CD4-positive, alpha-beta memory T cell (primary cell): ENCODE results near the gene GARNL3. TPM values are rescaled to one million over a fixed set of nuclear protein-coding genes. Genes with fewer than 3 reads are reported as not detected.
A peak's percentile ranks its signal among the peaks of the same experiment; 100 is the strongest.

ENCODE experiments used
- CTCF ChIA-PET: fragments of 350-600 bp; sonication (Branson Sonifier 250); formaldehyde crosslinking; loops from one replicate; lab custom pipeline; 2021; ENCODE audit warnings: inconsistent platforms; ENCODE audit not compliant: partially characterized antibody; lab: Charles Lee
- POLR2A ChIA-PET: fragments of 350-600 bp; sonication (Branson Sonifier 250); formaldehyde crosslinking; loops from one replicate; lab custom pipeline; 2021; ENCODE audit not compliant: partially characterized antibody; lab: Charles Lee
- DNase-seq, 5 donors: peaks; one replicate each; pipeline versions ENCODE4 v3.0.0 to v3.0.0-alpha.2; 2020 to 2022; ENCODE audit warnings: mixed read lengths in 1 of 5
- H3K27ac ChIP-seq: one replicate; pipeline ENCODE4 v1.7.0; 2013; ENCODE audit warnings: low read depth, low read length
- H3K27me3 ChIP-seq: 2 replicates; pipeline ENCODE4 v1.7.0; 2013; ENCODE audit warnings: mild to moderate bottlenecking, low read length, moderate library complexity; ENCODE audit not compliant: insufficient read depth
- H3K36me3 ChIP-seq: 2 replicates; pipeline ENCODE4 v1.7.0; 2013; ENCODE audit warnings: mild to moderate bottlenecking, low read length, moderate library complexity; ENCODE audit not compliant: insufficient read depth
- H3K4me1 ChIP-seq: 2 replicates; pipeline ENCODE4 v1.7.0; 2013; ENCODE audit warnings: mild to moderate bottlenecking, low read length, moderate library complexity; ENCODE audit not compliant: insufficient read depth
- H3K4me3 ChIP-seq, 2 donors: one replicate each; pipeline ENCODE4 v1.7.0; 2013; ENCODE audit warnings: low read length in 2 of 2, mild to moderate bottlenecking in 1 of 2
- H3K9me3 ChIP-seq, 2 donors: one replicate each; pipeline ENCODE4 v1.7.0; 2013; ENCODE audit warnings: low read length in 2 of 2, control low read depth in 1 of 2; ENCODE audit not compliant: control insufficient read depth in 1 of 2
- H3K27ac Mint-ChIP-seq, 7 donors: one replicate each; pipeline ENCODE4 v1.8.0; 2020 to 2021; ENCODE audit warnings: mixed read lengths in 7 of 7, mild to moderate bottlenecking in 6 of 7, inconsistent platforms in 3 of 7, moderate library complexity in 3 of 7
- H3K27me3 Mint-ChIP-seq, 2 donors: one replicate each; pipeline ENCODE4 v1.8.0; 2020 to 2021; ENCODE audit warnings: mixed read lengths in 2 of 2
- H3K36me3 Mint-ChIP-seq, 2 donors: one replicate each; pipeline ENCODE4 v1.8.0; 2020 to 2021; ENCODE audit warnings: mixed read lengths in 2 of 2, inconsistent platforms in 1 of 2, mild to moderate bottlenecking in 1 of 2
- H3K4me1 Mint-ChIP-seq, 4 donors: one replicate each; pipeline ENCODE4 v1.8.0; 2020 to 2021; ENCODE audit warnings: mixed read lengths in 4 of 4, mild to moderate bottlenecking in 1 of 4
- H3K4me3 Mint-ChIP-seq, 8 donors: one replicate each; pipeline ENCODE4 v1.8.0; 2020 to 2021; ENCODE audit warnings: mixed read lengths in 8 of 8, mild to moderate bottlenecking in 7 of 8, moderate library complexity in 6 of 8, inconsistent platforms in 3 of 8
- H3K9me3 Mint-ChIP-seq, 8 donors: one replicate each; pipeline ENCODE4 v1.8.0; 2020 to 2021; ENCODE audit warnings: mixed read lengths in 8 of 8, mild to moderate bottlenecking in 5 of 8, inconsistent platforms in 3 of 8, moderate library complexity in 1 of 8
- intact Hi-C: fragments of 100-400 bp; cut with micrococcal nuclease; formaldehyde crosslinking; loops from one replicate; pipeline ENCODE4 v1.15.1; 2023
- polyA plus RNA-seq, 2 donors: library from polyadenylated mRNA; unstranded; fragments of 300-500 nt; fragmentation: Illumina TruSeq; gene quantifications; one replicate each; pipeline ENCODE4 v1.2.3, GENCODE V29; 2021
- total RNA-seq, 2 experiments: library from RNA; stranded (reverse); gene quantifications; one replicate each; pipeline ENCODE4 v1.2.3, GENCODE V29; 2021

Gene GARNL3
- total and polyA plus RNA-seq, 4 experiments from 2014 or later: 0.41 to 6.6 (median 5.9) TPM; not detected in 1

GRCh38 chr9:127404631-127405030 is 140.1 kb downstream of the GARNL3 start:
- Mint-ChIP-seq H3K4me1 (no peaks in the 10 kb centered on the region), H3K36me3 (no peaks in the 10 kb centered on the region), H3K4me3 (no peak overlapping the region), H3K9me3 (no peaks in the 10 kb centered on the region), H3K27ac (no peak overlapping the region), H3K27me3 (peaks cover 11 to 23% of the 10 kb centered on the region in 2 donors)
- Histone ChIP-seq H3K9me3 (no peaks in the 10 kb centered on the region), H3K4me1 (no peaks in the 10 kb centered on the region), H3K36me3 (no peaks in the 10 kb centered on the region), H3K27ac (no peak overlapping the region), H3K4me3 (no peak overlapping the region), H3K27me3 (no peaks in the 10 kb centered on the region)
- intact Hi-C loops: no loop called here
- ChIA-PET CTCF (no interaction called here), POLR2A (no interaction called here)
- no peak for DNase-seq

GRCh38 chr9:127405344-127406125 is 141.0 kb downstream of the GARNL3 start:
- intact Hi-C loops: no loop called here
- Histone ChIP-seq H3K4me1 (no peaks in the 10 kb centered on the region), H3K36me3 (no peaks in the 10 kb centered on the region), H3K27ac (no peak overlapping the region), H3K9me3 (no peaks in the 10 kb centered on the region), H3K27me3 (no peaks in the 10 kb centered on the region), H3K4me3 (no peak overlapping the region)
- DNase-seq: no peak
- ChIA-PET CTCF (no interaction called here), POLR2A (no interaction called here)
- Mint-ChIP-seq H3K27me3 (peaks cover 11 to 21% of the 10 kb centered on the region in 2 donors), H3K4me1 (no peaks in the 10 kb centered on the region), H3K9me3 (no peaks in the 10 kb centered on the region), H3K36me3 (no peaks in the 10 kb centered on the region), H3K4me3 (no peak overlapping the region), H3K27ac (peak overlapping the region in 1 of 7 donors; percentile 62)

GRCh38 chr9:127406799-127407491 is 142.4 kb downstream of the GARNL3 start:
- Histone ChIP-seq H3K27me3 (no peaks in the 10 kb centered on the region), H3K4me1 (no peaks in the 10 kb centered on the region), H3K9me3 (no peaks in the 10 kb centered on the region), H3K27ac (no peak overlapping the region), H3K4me3 (no peak overlapping the region), H3K36me3 (no peaks in the 10 kb centered on the region)
- ChIA-PET CTCF (interaction anchor here (0.7 kb wide), 1 partner anchor 11 kb away, joined by 3 read pairs; no protein-coding TSS in a partner anchor), POLR2A (no interaction called here)
- H3K27me3 Mint-ChIP-seq: peaks cover 7 to 20% of the 10 kb centered on the region in 2 donors
- DNase-seq: no peak
- no peaks in the 10 kb centered on the region for H3K4me1 Mint-ChIP-seq
- no peaks in the 10 kb centered on the region for H3K36me3 Mint-ChIP-seq
- no peak overlapping the region for H3K4me3 Mint-ChIP-seq
- H3K9me3 Mint-ChIP-seq: no peaks in the 10 kb centered on the region
- no peak overlapping the region for H3K27ac Mint-ChIP-seq
- intact Hi-C loops: no loop called here

GRCh38 chr9:127407492-127407843 is 142.9 kb downstream of the GARNL3 start:
- no peak overlapping the region for H3K4me3 ChIP-seq
- no peaks in the 10 kb centered on the region for H3K27me3 ChIP-seq
- Mint-ChIP-seq H3K36me3 (no peaks in the 10 kb centered on the region), H3K9me3 (no peaks in the 10 kb centered on the region), H3K27me3 (peaks cover 4 to 17% of the 10 kb centered on the region in 2 donors), H3K4me1 (no peaks in the 10 kb centered on the region), H3K27ac (no peak overlapping the region), H3K4me3 (no peak overlapping the region)
- no peak overlapping the region for H3K27ac ChIP-seq
- ChIA-PET CTCF (interaction anchor here (0.7 kb wide), 1 partner anchor 10 kb away, joined by 3 read pairs; no protein-coding TSS in a partner anchor), POLR2A (no interaction called here)
- no peaks in the 10 kb centered on the region for H3K36me3 ChIP-seq
- DNase-seq: no peak
- intact Hi-C loops: no loop called here
- H3K4me1 ChIP-seq: no peaks in the 10 kb centered on the region
- no peaks in the 10 kb centered on the region for H3K9me3 ChIP-seq

- H3K4me1 ChIP-seq: no peaks in the 10 kb centered on the region
- no peak overlapping the region for H3K4me3 ChIP-seq
- peaks cover 14 to 35% of the 10 kb centered on the region in 2 donors for H3K27me3 Mint-ChIP-seq
- no peaks in the 10 kb centered on the region for H3K4me1 Mint-ChIP-seq
- H3K36me3 Mint-ChIP-seq: no peaks in the 10 kb centered on the region
- ChIA-PET CTCF (no interaction called here), POLR2A (no interaction called here)
- intact Hi-C loops: no loop called here
- no peak overlapping the region for H3K4me3 Mint-ChIP-seq
- H3K36me3 ChIP-seq: no peaks in the 10 kb centered on the region
- H3K9me3 Mint-ChIP-seq: peaks cover 0 to 3% (median 0%) of the 10 kb centered on the region in 8 donors
- no peaks in the 10 kb centered on the region for H3K27me3 ChIP-seq
- H3K27ac ChIP-seq: no peak overlapping the region
- DNase-seq: no peak
- H3K27ac Mint-ChIP-seq: no peak overlapping the region
- H3K9me3 ChIP-seq: no peaks in the 10 kb centered on the region
These were observed 146.5 kb downstream of the GARNL3 start for GRCh38 chr9:127411122-127411521.

GRCh38 chr9:127415141-127415540 is 150.6 kb downstream of the GARNL3 start:
- CTCF ChIA-PET: no interaction called here
- peaks cover 13 to 29% of the 10 kb centered on the region in 2 donors for H3K27me3 Mint-ChIP-seq
- intact Hi-C loops: no loop called here

GRCh38 chr9:127415657-127416056 is 151.1 kb downstream of the GARNL3 start:
- H3K27me3 Mint-ChIP-seq: peaks cover 13 to 29% of the 10 kb centered on the region in 2 donors
- no peak overlapping the region for H3K4me3 ChIP-seq
- H3K9me3 Mint-ChIP-seq: peaks cover 0 to 3% (median 0%) of the 10 kb centered on the region in 8 donors
- H3K27ac ChIP-seq: no peak overlapping the region
- ChIA-PET CTCF (no interaction called here), POLR2A (no interaction called here)
- no peaks in the 10 kb centered on the region for H3K27me3 ChIP-seq
- no peaks in the 10 kb centered on the region for H3K36me3 ChIP-seq
- intact Hi-C loops: no loop called here
- H3K27ac Mint-ChIP-seq: peak overlapping the region in 1 of 7 donors; percentile 15
- peaks cover 4% of the 10 kb centered on the region for H3K4me1 ChIP-seq
- no peaks in the 10 kb centered on the region for H3K36me3 Mint-ChIP-seq
- no peaks in the 10 kb centered on the region for H3K9me3 ChIP-seq
- peaks cover 0 to 5% (median 3%) of the 10 kb centered on the region in 4 donors for H3K4me1 Mint-ChIP-seq
- H3K4me3 Mint-ChIP-seq: no peak overlapping the region
- no peak for DNase-seq

More at GRCh38 chr9:127415141-127415540, 150.6 kb downstream of the GARNL3 start:
- H3K36me3 Mint-ChIP-seq: no peaks in the 10 kb centered on the region
- no peak overlapping the region for H3K27ac Mint-ChIP-seq
- Histone ChIP-seq H3K4me3 (no peak overlapping the region), H3K9me3 (no peaks in the 10 kb centered on the region), H3K27ac (no peak overlapping the region), H3K27me3 (no peaks in the 10 kb centered on the region), H3K36me3 (no peaks in the 10 kb centered on the region), H3K4me1 (peaks cover 4% of the 10 kb centered on the region)
- DNase-seq: no peak
- H3K9me3 Mint-ChIP-seq: peaks cover 0 to 3% (median 0%) of the 10 kb centered on the region in 8 donors
- POLR2A ChIA-PET: no interaction called here
- H3K4me3 Mint-ChIP-seq: no peak overlapping the region
- peaks cover 0 to 5% (median 3%) of the 10 kb centered on the region in 4 donors for H3K4me1 Mint-ChIP-seq
